ENCODE results near the gene PTPRO. TPM values are rescaled to one million over a fixed set of nuclear protein-coding genes. Genes with fewer than 3 reads are reported as not detected.

PTPRO gene
- total RNA-seq, 1 donor from 2014 or later = 21.4 TPM

DNA sequence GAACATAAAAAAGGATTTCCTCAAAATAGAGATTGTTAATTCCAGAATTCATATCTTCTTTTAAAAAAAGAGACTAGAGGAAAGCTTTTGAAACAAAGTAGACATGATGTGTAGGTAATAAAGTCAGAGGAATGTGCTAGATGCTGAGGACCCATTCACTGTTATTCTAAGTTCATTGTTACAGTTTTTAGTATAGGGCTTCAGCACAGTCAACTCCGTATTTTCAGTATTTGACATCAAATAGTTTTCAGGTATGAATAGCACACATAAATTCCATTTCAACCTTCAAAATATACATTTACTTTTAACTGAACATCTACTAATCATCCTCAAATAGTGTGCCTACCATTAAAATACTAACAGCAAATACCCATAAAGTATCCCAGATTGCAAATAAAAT, 239.1 kb downstream of the PTPRO start:
- DNase-seq (no peak), ATAC-seq (no peak)
- intact Hi-C loops (cut with DNase I) = no loop called here
- H3K4me1 ChIP-seq = peaks cover 18% of the 10 kb centered on the region
- no peak overlapping the region for H3K27ac ChIP-seq
- H3K4me3 ChIP-seq = no peak overlapping the region
- no peak for TF ChIP-seq CTCF (IDR thresholded peaks at IDR 0.05)
- no peaks in the 10 kb centered on the region for H3K36me3 ChIP-seq
- no peaks in the 10 kb centered on the region for H3K27me3 ChIP-seq (ENCODE audit: low read depth)
- no peaks in the 10 kb centered on the region for H3K9me3 ChIP-seq

GRCh38 chr12:15562263-15562662, 240.0 kb downstream of the PTPRO start:
- intact Hi-C loops (cut with DNase I) = no loop called here
- no peak overlapping the region for H3K4me3 ChIP-seq
- H3K27ac ChIP-seq = peak overlapping the region; percentile 21
- H3K9me3 ChIP-seq = no peaks in the 10 kb centered on the region
- ATAC-seq (peak; percentile 36 to 49), DNase-seq (no peak)
- H3K36me3 ChIP-seq = no peaks in the 10 kb centered on the region
- H3K27me3 ChIP-seq (ENCODE audit: low read depth) = no peaks in the 10 kb centered on the region
- peaks cover 18% of the 10 kb centered on the region for H3K4me1 ChIP-seq
- TF ChIP-seq CTCF (IDR thresholded peaks at IDR 0.05) = no peak

DNA sequence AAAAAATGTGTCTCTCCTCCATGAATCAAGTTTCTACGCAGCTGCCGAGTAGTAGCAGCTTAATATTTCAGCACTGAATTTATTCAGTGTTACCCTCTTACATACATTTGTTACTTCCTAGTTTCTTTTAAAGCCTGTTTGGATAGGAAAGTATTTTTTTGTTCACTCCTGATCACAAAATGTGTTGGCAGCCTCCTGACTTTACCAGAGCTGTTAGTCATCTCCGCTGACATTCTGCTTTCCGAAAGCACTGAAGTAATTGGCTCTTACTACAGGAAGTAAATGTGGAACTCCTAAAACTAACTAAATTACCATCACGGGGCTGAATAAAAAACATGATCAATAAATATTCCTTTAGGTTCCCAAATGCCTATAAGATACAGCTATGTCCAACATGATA, 241.4 kb downstream of the PTPRO start:
- ATAC-seq (peak; percentile 59 to 65), DNase-seq (no peak)
- TF ChIP-seq CTCF (IDR thresholded peaks at IDR 0.05) = no peak
- peak overlapping the region; percentile 18 for H3K4me3 ChIP-seq
- peak overlapping the region; percentile 44 for H3K27ac ChIP-seq
- H3K4me1 ChIP-seq = peaks cover 18% of the 10 kb centered on the region
- no peaks in the 10 kb centered on the region for H3K9me3 ChIP-seq
- intact Hi-C loops (cut with DNase I) = no loop called here
- H3K36me3 ChIP-seq = no peaks in the 10 kb centered on the region
- no peaks in the 10 kb centered on the region for H3K27me3 ChIP-seq (ENCODE audit: low read depth)

DNA sequence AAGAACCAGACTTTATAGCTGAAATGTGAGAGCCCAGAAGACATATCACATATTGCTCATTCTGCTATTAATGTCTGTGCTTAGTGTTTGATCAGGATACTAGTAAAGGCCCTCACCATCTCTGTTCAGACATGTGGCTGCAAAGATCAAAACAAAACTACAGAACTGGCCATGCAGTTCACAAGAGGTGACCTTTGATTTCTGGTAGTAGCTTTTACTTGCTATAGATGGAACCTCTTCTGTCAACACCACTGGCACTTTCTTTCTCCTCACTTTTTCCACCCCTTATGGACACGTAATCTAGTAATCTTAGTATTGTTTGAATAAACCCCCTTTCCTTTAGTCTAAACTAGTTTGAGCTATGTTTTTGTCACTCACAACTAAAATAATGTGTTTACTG, 252.0 kb downstream of the PTPRO start:
- Histone ChIP-seq H3K36me3 (no peaks in the 10 kb centered on the region), H3K9me3 (no peaks in the 10 kb centered on the region), H3K27me3 (ENCODE audit: low read depth) (no peaks in the 10 kb centered on the region), H3K4me1 (peaks cover 5% of the 10 kb centered on the region), H3K4me3 (no peak overlapping the region), H3K27ac (no peak overlapping the region)
- intact Hi-C loops (cut with DNase I) = no loop called here
- DNase-seq = no peak
- ATAC-seq = no peak
- no peak for TF ChIP-seq CTCF (IDR thresholded peaks at IDR 0.05)

DNA sequence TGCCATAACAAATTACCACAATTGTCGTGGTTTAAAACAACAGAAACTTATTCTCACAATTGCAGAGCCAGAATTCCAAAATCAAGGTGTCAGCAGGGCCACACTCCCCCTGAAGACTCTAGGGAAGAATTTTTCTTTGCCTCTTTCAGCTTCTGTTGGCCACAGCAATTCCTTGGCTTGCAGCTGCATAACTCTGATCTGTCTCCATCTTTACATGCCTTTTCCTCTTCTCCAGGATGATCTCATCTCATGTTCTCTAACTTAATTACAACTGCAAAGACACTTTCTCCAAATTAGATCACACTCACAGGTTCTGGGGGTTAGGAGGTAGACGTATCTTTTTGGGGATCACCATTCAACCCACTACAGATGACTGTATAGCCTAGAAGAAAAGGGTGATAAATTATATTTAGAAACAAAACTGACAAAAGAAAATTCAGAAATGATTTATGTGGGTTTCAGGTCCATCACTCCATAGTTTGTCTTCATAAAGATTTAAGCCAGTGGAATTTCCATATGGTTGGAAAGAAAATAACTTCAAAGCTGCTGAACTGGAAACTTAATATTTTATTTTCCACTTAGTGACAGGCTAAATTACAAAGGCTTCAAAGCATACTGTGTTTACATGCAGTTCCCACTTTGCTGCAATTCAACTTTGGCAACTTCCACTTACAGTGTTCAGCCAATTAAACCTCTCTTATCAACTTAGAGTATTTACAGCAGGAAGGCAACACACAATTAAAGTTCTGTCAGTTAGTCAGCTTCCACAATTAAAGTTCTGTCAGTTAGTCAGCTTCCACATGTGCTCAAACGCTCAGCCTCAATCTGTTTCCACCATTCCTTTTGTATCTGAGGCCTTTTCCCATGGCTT, 253.6 kb downstream of the PTPRO start:
- Histone ChIP-seq H3K9me3 (no peaks in the 10 kb centered on the region), H3K27ac (no peak overlapping the region), H3K36me3 (no peaks in the 10 kb centered on the region), H3K4me3 (no peak overlapping the region), H3K4me1 (no peaks in the 10 kb centered on the region), H3K27me3 (ENCODE audit: low read depth) (no peaks in the 10 kb centered on the region)
- intact Hi-C loops (cut with DNase I) = no loop called here
- no peak for TF ChIP-seq CTCF (IDR thresholded peaks at IDR 0.05)
- ATAC-seq (no peak), DNase-seq (no peak)

Measured in lower lobe of right lung (tissue), 2 donors.